Ovary (tissue), 9 donors: ENCODE data around the gene UROC1. TPM values are rescaled to one million over a fixed set of nuclear protein-coding genes. Genes with fewer than 3 reads are reported as not detected.
A peak's percentile ranks its signal among the peaks of the same experiment; 100 is the strongest.

Source experiments
- DNase-seq, 5 donors: peaks; one replicate each; pipeline ENCODE4 v3.0.0-alpha.2; 2019 to 2020
- H3K27ac ChIP-seq, 2 donors: fragments of 200-600 bp; one replicate each; pipeline versions ENCODE4 v1.5.1 to v1.8.0; 2019 to 2022
- H3K27me3 ChIP-seq: fragments of 200-600 bp; one replicate; pipeline ENCODE4 v1.8.0; 2022
- H3K36me3 ChIP-seq: fragments of 200-600 bp; sonication (generic); one replicate; pipeline ENCODE4 v1.5.1; 2019
- H3K4me1 ChIP-seq: one replicate; pipeline ENCODE4 v1.8.1; 2013; ENCODE audit warnings: mild to moderate bottlenecking, moderate library complexity; ENCODE audit not compliant: insufficient read depth
- H3K4me3 ChIP-seq: fragments of 200-600 bp; sonication (generic); one replicate; pipeline ENCODE4 v1.5.1; 2017
- H3K9me3 ChIP-seq, 2 donors: fragments of 200-600 bp in 1 of 2; sonication (generic) in 1 of 2; one replicate each; pipeline versions ENCODE4 v1.5.1 to v1.8.1; 2013 to 2019; ENCODE audit warnings: mild to moderate bottlenecking in 1 of 2, moderate library complexity in 1 of 2
- EP300 ChIP-seq: sonication (generic); formaldehyde crosslinking; IDR thresholded peaks from one replicate; pipeline ENCODE4 v1.6.1; 2017; ENCODE audit warnings: antibody characterized with exemption
- POLR2A ChIP-seq: fragments of 450-650 bp; IDR thresholded peaks from one replicate; pipeline ENCODE4 v1.6.1; 2017; ENCODE audit warnings: antibody characterized with exemption, mild to moderate bottlenecking, moderate library complexity
- WGBS, 3 donors: extraction: QIAGEN DNeasy Blood & Tissue Kit in 1 of 3; methylation state at CpG; one replicate each; pipeline versions ENCODE4 v1.1.5 to v1.1.7; 2013 to 2017; 5-methylcytosine and 5-hydroxymethylcytosine counted together
- intact Hi-C, 4 donors: fragments of 100-400 bp; cut with DNase I; formaldehyde crosslinking; loops; one replicate each; pipeline versions ENCODE4 v1.11.0 to v1.15.1; 2022 to 2023
- polyA plus RNA-seq, 2 donors: library from polyadenylated mRNA; stranded (reverse); fragments of 200-250 nt in 1 of 2; fragments of 350-450 nt in 1 of 2; fragmentation: Illumina TruSeq in 1 of 2; extraction: RNeasy Lipid Tissue Mini Kit (QIAGEN cat#74804) in 1 of 2; gene quantifications; one replicate each; pipeline ENCODE4 v1.2.3, GENCODE V29; 2013 to 2014
- total RNA-seq, 7 donors: library from RNA; depleted of rRNA in 2 of 7; stranded (reverse); fragments of >200 nt in 2 of 7; fragmentation: NEBNext Ultra II Directional in 3 of 7; extraction: Animal tissue kit (Norgen Biotek cat#: 25700) in 3 of 7; gene quantifications; one replicate each; pipeline versions ENCODE4 v1.1.0 to v1.2.4, GENCODE V29; 2016 to 2023
- TF ChIP-seq, protein P1 (sequence below), 3 donors: fragments of 450-650 bp in 2 of 3; fragments of 200-600 bp in 1 of 3; IDR thresholded peaks; one replicate each; pipeline versions ENCODE4 v1.5.1 to v1.8.0; 2016 to 2022; ENCODE audit warnings: antibody characterized with exemption in 3 of 3, mild to moderate bottlenecking in 1 of 3
- donor health status: DM: no; HTN: no; CAD: no; lungs with moderate emphysema.
- donor health status: DM: no; HTN: no; CAD: no.
- donor health status: Bipolar disorder and iron deficiency.
- donor health status: DM: yes; HTN: yes; CAD: no.
- donor health status: DM: no; HTN: no; CAD: no.
- donor health status: DM: yes; HTN: yes; CAD: no.

Gene UROC1
- total and polyA plus RNA-seq, 9 donors: 0.06 to 0.32 (median 0.12) TPM; not detected in 4

DNA sequence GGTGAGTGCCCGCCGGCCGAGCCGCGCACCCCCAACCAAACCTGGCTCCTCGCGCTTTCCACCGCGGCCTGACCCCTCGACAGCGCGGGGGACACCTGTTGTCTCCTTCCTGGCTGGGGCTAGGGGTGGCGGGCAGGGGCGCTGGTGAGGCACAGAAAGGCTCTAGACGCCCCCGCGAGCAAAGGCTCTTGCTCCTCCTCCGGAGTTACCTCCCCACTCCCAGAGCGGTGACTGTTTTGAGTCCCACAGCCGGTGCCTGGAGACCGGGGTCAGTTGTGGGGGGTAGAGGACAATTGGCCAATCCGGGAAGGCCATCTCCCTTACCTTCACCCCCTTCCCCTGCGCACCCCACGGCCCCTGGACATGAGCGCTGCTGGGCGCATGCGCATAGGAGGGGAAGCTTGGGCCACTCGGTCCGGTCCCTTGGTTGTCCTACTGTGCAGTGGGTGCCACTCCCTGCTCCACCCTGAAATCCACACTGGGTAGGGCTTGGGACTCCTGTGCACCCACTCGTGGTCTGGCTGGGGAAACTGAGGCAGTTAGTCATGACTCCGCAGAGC, 6.9 kb upstream of the UROC1 start:
- Histone ChIP-seq H3K9me3 (no peaks in the 10 kb centered on the region), H3K4me1 (no peaks in the 10 kb centered on the region), H3K27ac (no peak overlapping the region), H3K27me3 (no peaks in the 10 kb centered on the region), H3K36me3 (no peaks in the 10 kb centered on the region), H3K4me3 (peak overlapping the region; percentile 14)
- no peak for DNase-seq
- TF ChIP-seq, protein P1, sequence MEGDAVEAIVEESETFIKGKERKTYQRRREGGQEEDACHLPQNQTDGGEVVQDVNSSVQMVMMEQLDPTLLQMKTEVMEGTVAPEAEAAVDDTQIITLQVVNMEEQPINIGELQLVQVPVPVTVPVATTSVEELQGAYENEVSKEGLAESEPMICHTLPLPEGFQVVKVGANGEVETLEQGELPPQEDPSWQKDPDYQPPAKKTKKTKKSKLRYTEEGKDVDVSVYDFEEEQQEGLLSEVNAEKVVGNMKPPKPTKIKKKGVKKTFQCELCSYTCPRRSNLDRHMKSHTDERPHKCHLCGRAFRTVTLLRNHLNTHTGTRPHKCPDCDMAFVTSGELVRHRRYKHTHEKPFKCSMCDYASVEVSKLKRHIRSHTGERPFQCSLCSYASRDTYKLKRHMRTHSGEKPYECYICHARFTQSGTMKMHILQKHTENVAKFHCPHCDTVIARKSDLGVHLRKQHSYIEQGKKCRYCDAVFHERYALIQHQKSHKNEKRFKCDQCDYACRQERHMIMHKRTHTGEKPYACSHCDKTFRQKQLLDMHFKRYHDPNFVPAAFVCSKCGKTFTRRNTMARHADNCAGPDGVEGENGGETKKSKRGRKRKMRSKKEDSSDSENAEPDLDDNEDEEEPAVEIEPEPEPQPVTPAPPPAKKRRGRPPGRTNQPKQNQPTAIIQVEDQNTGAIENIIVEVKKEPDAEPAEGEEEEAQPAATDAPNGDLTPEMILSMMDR (IDR thresholded peaks at IDR 0.05): no peak
- TF ChIP-seq EP300 (no peak), POLR2A (no peak)
- intact Hi-C loops: loop anchor here in 3 of 4 donors (5.0 to 10.0 kb wide), 4 partner anchors 140 to 1020 kb away; no protein-coding TSS in a partner anchor
- WGBS, 3 donors: 6 to 13% (median 7%) methylated on average over 25 to 31 of the region's 31 CpGs

DNA sequence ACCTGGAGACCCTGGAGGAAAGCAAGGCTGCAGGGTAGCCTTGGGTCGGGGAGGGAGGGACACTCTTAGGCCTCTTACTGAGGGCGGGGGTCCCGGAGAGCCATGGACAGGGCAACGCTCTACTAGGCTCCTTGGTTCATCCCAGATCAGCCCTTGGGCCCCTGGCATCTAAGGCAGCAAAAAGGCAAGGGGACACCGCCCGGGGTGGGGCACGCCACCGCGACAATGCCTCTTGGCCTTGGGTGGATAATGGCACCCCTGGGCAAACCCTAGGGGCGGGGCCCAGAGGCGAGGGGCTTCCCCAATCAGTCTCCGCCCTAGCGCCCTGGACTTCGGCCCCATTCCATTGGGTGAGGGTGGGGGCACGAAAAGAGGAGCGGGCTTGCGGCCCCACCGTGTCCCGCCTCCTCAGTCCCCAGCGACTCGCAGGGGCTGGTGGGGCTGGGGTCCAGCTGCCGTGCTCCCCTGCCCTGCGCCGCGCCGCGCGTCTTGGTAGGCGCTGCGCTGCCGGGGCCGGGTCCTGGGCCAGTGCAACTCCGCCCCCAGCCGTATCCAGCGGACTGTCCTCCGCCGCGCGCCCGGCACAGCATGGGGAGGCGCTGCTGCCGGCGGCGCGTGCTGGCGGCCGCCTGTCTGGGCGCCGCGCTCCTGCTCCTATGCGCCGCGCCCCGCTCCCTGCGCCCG, 6.3 kb upstream of the UROC1 start, which contains the start of gene CHST13:
CHST13 (plus strand) TSS at position 411 of the 684 bp plus-strand sequence; CDS start at position 589, 178 bp downstream.
- no peak within 1 kb of the TSS for H3K27ac ChIP-seq
- H3K4me1 ChIP-seq: no peaks in the 10 kb centered on the region
- no peaks in the 10 kb centered on the region for H3K9me3 ChIP-seq
- DNase-seq: peak in 1 of 5 donors; percentile 48
- 6 to 12% (median 6%) methylated on average over 25 to 56 of the region's 56 CpGs for WGBS, 3 donors
- H3K36me3 ChIP-seq: no peaks in the 10 kb centered on the region
- intact Hi-C loops: loop anchor here in 3 of 4 donors (5.0 to 10.0 kb wide), 4 partner anchors 141 to 1021 kb away; no protein-coding TSS in a partner anchor
- H3K27me3 ChIP-seq: no peaks in the 10 kb centered on the region
- TF ChIP-seq, protein P1 (IDR thresholded peaks at IDR 0.05): no peak
- TF ChIP-seq POLR2A (no peak), EP300 (no peak)
- peak within 1 kb of the TSS; percentile 14 for H3K4me3 ChIP-seq

DNA sequence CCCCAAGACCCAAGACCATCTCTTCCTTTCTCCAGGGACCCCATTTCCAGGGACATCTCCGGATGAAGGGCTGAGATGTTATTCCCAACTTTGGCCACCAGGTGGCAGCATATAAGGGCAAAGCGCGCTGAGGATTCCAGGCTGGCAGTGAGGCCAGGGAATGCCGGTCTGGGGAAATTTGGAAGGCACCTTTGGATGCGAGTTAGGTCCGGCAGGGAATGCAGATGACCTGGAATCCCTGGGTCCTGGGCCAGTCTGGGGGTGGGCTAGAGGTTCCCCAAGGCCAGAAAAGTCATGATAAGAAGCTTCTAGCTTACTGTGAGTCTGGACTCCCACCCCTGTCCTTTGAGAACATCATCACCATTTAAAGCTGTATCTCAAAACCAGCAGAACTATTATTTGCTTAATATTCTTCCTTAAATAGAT, 4.8 kb upstream of the UROC1 start:
- intact Hi-C loops: loop anchor here in 3 of 4 donors (5.0 to 10.0 kb wide), 4 partner anchors 142 to 1022 kb away; no protein-coding TSS in a partner anchor
- no peak overlapping the region for H3K27ac ChIP-seq
- TF ChIP-seq POLR2A: no peak
- TF ChIP-seq, protein P1 (IDR thresholded peaks at IDR 0.05): peak; percentile 61 to 89 (median 61)
- DNase-seq: peak; percentile 44 to 72 (median 59)
- no peaks in the 10 kb centered on the region for H3K4me1 ChIP-seq
- 0 to 1% (median 1%) methylated on average over 6 of the region's 6 CpGs for WGBS, 3 donors
- no peaks in the 10 kb centered on the region for H3K9me3 ChIP-seq
- H3K4me3 ChIP-seq: no peak overlapping the region
- H3K27me3 ChIP-seq: no peaks in the 10 kb centered on the region
- no peaks in the 10 kb centered on the region for H3K36me3 ChIP-seq

DNA sequence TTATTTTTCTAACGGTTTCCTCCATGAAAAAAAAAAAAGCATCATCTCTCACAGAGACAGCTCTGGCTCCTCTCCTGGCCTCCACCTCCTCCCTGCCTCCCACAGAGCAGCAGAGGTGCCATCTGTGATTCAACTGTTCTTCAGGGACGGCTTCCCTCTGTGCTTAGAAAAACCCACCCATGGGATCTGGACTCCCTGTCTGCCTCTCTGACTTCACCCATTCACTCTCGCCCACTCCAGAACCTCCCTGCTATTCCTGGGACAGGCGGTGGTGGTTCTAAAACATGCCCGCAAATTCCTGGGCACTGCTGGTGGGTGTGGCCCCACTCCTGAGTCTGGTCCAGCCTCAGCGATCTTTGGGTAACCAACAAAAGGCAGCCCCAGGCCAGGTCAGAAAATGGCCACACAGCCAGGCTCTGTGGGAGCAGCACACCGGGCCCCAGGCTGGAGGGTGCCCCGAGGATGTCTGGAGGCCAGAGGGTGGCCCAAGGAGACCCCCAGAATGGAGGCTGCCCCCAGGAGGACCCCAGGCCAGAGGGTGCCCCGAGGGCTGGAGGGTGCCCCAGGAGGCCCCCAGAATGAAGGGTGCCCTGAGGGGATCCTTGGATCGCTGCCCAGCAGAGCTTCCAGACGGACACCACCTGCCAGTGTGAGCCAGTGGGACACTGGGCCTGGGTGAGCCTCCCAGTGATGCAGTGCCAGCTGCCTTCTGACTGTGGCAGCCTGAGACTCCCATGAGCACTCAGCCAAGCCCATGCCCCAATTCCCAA, 3.7 kb upstream of the UROC1 start:
- H3K36me3 ChIP-seq: no peaks in the 10 kb centered on the region
- H3K4me3 ChIP-seq: no peak overlapping the region
- intact Hi-C loops: loop anchor here in 3 of 4 donors (5.0 to 10.0 kb wide), 4 partner anchors 143 to 1023 kb away; no protein-coding TSS in a partner anchor
- 63 to 75% (median 68%) methylated on average over 11 of the region's 11 CpGs for WGBS, 3 donors
- H3K9me3 ChIP-seq: no peaks in the 10 kb centered on the region
- TF ChIP-seq EP300: no peak
- no peak for TF ChIP-seq POLR2A
- no peak overlapping the region for H3K27ac ChIP-seq
- H3K4me1 ChIP-seq: no peaks in the 10 kb centered on the region
- H3K27me3 ChIP-seq: no peaks in the 10 kb centered on the region
- peak in 1 of 5 donors; percentile 35 for DNase-seq
